Smooth muscle cell (in vitro differentiated cells): ENCODE measurements around the gene MYPOP. TPM values are rescaled to one million over a fixed set of nuclear protein-coding genes. Genes with fewer than 3 reads are reported as not detected.

ENCODE experiments used
- DNase-seq: peaks from one replicate; lab custom pipeline; 2025; ENCODE audit not compliant: unreplicated experiment; lab: John Stamatoyannopoulos, UW
- H2AFZ ChIP-seq: fragments of 200-600 bp; sonication (generic); 2 replicates; pipeline ENCODE4 v1.6.0; 2016; ENCODE audit warnings: antibody characterized with exemption, low read depth, mild to moderate bottlenecking
- H3F3A ChIP-seq: fragments of 200-600 bp; sonication (generic); 2 replicates; pipeline ENCODE4 v1.6.0; 2017; ENCODE audit warnings: antibody characterized with exemption, low read depth
- H3K27ac ChIP-seq: fragments of 200-600 bp; sonication (generic); 2 replicates; pipeline ENCODE4 v1.5.1; 2016; ENCODE audit warnings: low read depth, mild to moderate bottlenecking
- H3K27me3 ChIP-seq: fragments of 200-600 bp; sonication (generic); 2 replicates; pipeline ENCODE4 v1.6.1; 2016; ENCODE audit warnings: low read depth, mild to moderate bottlenecking
- H3K36me3 ChIP-seq: fragments of 200-600 bp; sonication (generic); 2 replicates; pipeline ENCODE4 v1.5.1; 2016; ENCODE audit warnings: low read depth
- H3K4me1 ChIP-seq: fragments of 200-600 bp; sonication (generic); 2 replicates; pipeline ENCODE4 v1.5.1; 2016; ENCODE audit warnings: low read depth
- H3K4me2 ChIP-seq: fragments of 200-600 bp; sonication (generic); 2 replicates; pipeline ENCODE4 v1.6.0; 2016; ENCODE audit warnings: mild to moderate bottlenecking
- H3K4me3 ChIP-seq: fragments of 200-600 bp; sonication (generic); 2 replicates; pipeline ENCODE4 v1.5.1; 2016; ENCODE audit warnings: mild to moderate bottlenecking
- H3K79me2 ChIP-seq: fragments of 200-600 bp; sonication (generic); 2 replicates; pipeline ENCODE4 v1.6.0; 2016; ENCODE audit warnings: low read depth, mild to moderate bottlenecking
- H3K9ac ChIP-seq: fragments of 200-600 bp; sonication (generic); 2 replicates; pipeline ENCODE4 v1.6.0; 2016; ENCODE audit warnings: low read depth
- H3K9me3 ChIP-seq: fragments of 200-600 bp; sonication (generic); replicated peaks from 2 replicates; pipeline ENCODE4 v1.5.1; 2016; ENCODE audit warnings: low read depth
- H4K20me1 ChIP-seq: fragments of 200-600 bp; sonication (generic); 2 replicates; pipeline ENCODE4 v1.6.0; 2016; ENCODE audit warnings: low read depth
- CTCF ChIP-seq: fragments of 200-600 bp; sonication (generic); IDR thresholded peaks from 2 replicates; pipeline ENCODE4 v1.5.1; 2017; ENCODE audit warnings: borderline replicate concordance, mild to moderate bottlenecking, antibody characterized with exemption; ENCODE audit not compliant: insufficient read depth, poor library complexity, severe bottlenecking
- WGBS: methylation state at CpG from one replicate; pipeline ENCODE4 v1.1.7; 2016; ENCODE audit warnings: low lambda C conversion rate; 5-methylcytosine and 5-hydroxymethylcytosine counted together
- polyA plus RNA-seq: library from polyadenylated mRNA; unstranded; fragments of >200 nt; fragmentation: Nextera tagmentation; extraction: Ambion mirVana; gene quantifications from 2 replicates; pipeline ENCODE4 v1.2.1, GENCODE V29; 2016
- total RNA-seq: library from RNA; depleted of rRNA; stranded (reverse); fragments of >200 nt; gene quantifications from 2 replicates; pipeline ENCODE4 v1.2.3, GENCODE V29; 2014

MYPOP gene
- total and polyA plus RNA-seq, 2 experiments from 2014 or later, result 1.6 to 2.1 TPM

GRCh38 chr19:45922281-45922680 lies 19.9 kb upstream of the MYPOP start:
- Histone ChIP-seq H3K9me3 (no peaks in the 10 kb centered on the region), H3K4me1 (no peaks in the 10 kb centered on the region), H3K36me3 (no peaks in the 10 kb centered on the region), H4K20me1 (no peaks in the 10 kb centered on the region), H3K9ac (no peak overlapping the region), H3K27me3 (no peaks in the 10 kb centered on the region), H2AFZ (no peak overlapping the region), H3F3A (no peaks in the 10 kb centered on the region), H3K79me2 (no peaks in the 10 kb centered on the region), H3K4me2 (no peak overlapping the region), H3K4me3 (no peak overlapping the region), H3K27ac (no peak overlapping the region)
- 62% methylated on average over 9 of the region's 9 CpGs for WGBS
- DNase-seq, result no peak
- no peak for TF ChIP-seq CTCF

GRCh38 chr19:45920458-45920857 lies 18.0 kb upstream of the MYPOP start:
- Histone ChIP-seq H3K36me3 (no peaks in the 10 kb centered on the region), H2AFZ (no peak overlapping the region), H3F3A (no peaks in the 10 kb centered on the region), H4K20me1 (no peaks in the 10 kb centered on the region), H3K4me2 (no peak overlapping the region), H3K27ac (no peak overlapping the region), H3K9me3 (no peaks in the 10 kb centered on the region), H3K27me3 (no peaks in the 10 kb centered on the region), H3K4me3 (no peak overlapping the region), H3K9ac (no peak overlapping the region), H3K4me1 (no peaks in the 10 kb centered on the region), H3K79me2 (no peaks in the 10 kb centered on the region)
- no peak for TF ChIP-seq CTCF
- WGBS, result 84% methylated on average over 8 of the region's 8 CpGs
- DNase-seq, result no peak

GRCh38 chr19:45919678-45920077 lies 17.3 kb upstream of the MYPOP start:
- H3K27me3 ChIP-seq, result no peaks in the 10 kb centered on the region
- H3K27ac ChIP-seq, result no peak overlapping the region
- H3F3A ChIP-seq, result no peaks in the 10 kb centered on the region
- H2AFZ ChIP-seq, result no peak overlapping the region
- no peak for DNase-seq
- H3K36me3 ChIP-seq, result no peaks in the 10 kb centered on the region
- H3K9me3 ChIP-seq, result no peaks in the 10 kb centered on the region
- H3K9ac ChIP-seq, result no peak overlapping the region
- H3K4me3 ChIP-seq, result no peak overlapping the region
- H3K4me2 ChIP-seq, result no peak overlapping the region
- no peaks in the 10 kb centered on the region for H3K79me2 ChIP-seq
- WGBS, result 75% methylated on average over 7 of the region's 7 CpGs
- no peaks in the 10 kb centered on the region for H4K20me1 ChIP-seq
- TF ChIP-seq CTCF, result no peak
- H3K4me1 ChIP-seq, result no peaks in the 10 kb centered on the region

GRCh38 chr19:45918721-45919120 lies 16.3 kb upstream of the MYPOP start:
- Histone ChIP-seq H3K9ac (no peak overlapping the region), H3K79me2 (no peaks in the 10 kb centered on the region), H4K20me1 (no peaks in the 10 kb centered on the region), H3F3A (no peaks in the 10 kb centered on the region), H3K9me3 (no peaks in the 10 kb centered on the region), H2AFZ (no peak overlapping the region), H3K4me1 (no peaks in the 10 kb centered on the region), H3K36me3 (no peaks in the 10 kb centered on the region), H3K4me3 (no peak overlapping the region), H3K4me2 (no peak overlapping the region), H3K27me3 (no peaks in the 10 kb centered on the region), H3K27ac (no peak overlapping the region)
- DNase-seq, result no peak
- TF ChIP-seq CTCF, result no peak
- WGBS, result 80% methylated on average over 4 of the region's 4 CpGs
